Measurements from ENCODE around the gene LRCH4. TPM values are rescaled to one million over a fixed set of nuclear protein-coding genes. Genes with fewer than 3 reads are reported as not detected.

LRCH4 gene
- total and polyA plus RNA-seq, 2 of the 13 experiments (the other 11 are each of a cell fraction or from before 2014, with no cell fraction given), result 7.0 to 9.3 TPM

- TF ChIP-seq HES4 (CRISPR knock-in tag; IDR thresholded peaks at IDR 0.05; ENCODE audit: borderline replicate concordance) (0 out of 2 replicates have a peak, but pooled peaks have one; percentile 5), PPARG (CRISPR knock-in tag; conservative IDR thresholded peaks at IDR 0.05) (peak; percentile 54; the same call in 1 of the 2 replicates), MIXL1 (CRISPR knock-in tag; IDR thresholded peaks at IDR 0.05) (0 out of 2 replicates have a peak, but pooled peaks have one; percentile 5), TMF1 (CRISPR knock-in tag; IDR thresholded peaks at IDR 0.05; ENCODE audit: low read depth) (peak; percentile 77; the same call in 1 of the 2 replicates), ETV5 (CRISPR knock-in tag; IDR thresholded peaks at IDR 0.05; ENCODE audit: borderline replicate concordance) (peak; percentile 79; the same call in 1 of the 2 replicates), ZNF670 (CRISPR knock-in tag; IDR thresholded peaks at IDR 0.05; ENCODE audit: borderline replicate concordance) (peak; percentile 89), NR2C2 (CRISPR knock-in tag; IDR thresholded peaks at IDR 0.05; ENCODE audit: borderline replicate concordance) (peak; percentile 87; the same call in 1 of the 2 replicates), GFI1 (CRISPR knock-in tag; IDR thresholded peaks at IDR 0.05; ENCODE audit: borderline replicate concordance) (peak; percentile 16), MLXIP (CRISPR knock-in tag; IDR thresholded peaks at IDR 0.05; ENCODE audit: borderline replicate concordance) (no peak), WIZ (CRISPR knock-in tag; IDR thresholded peaks at IDR 0.05) (0 out of 2 replicates have a peak, but pooled peaks have one; percentile 19), GLI4 (CRISPR knock-in tag; IDR thresholded peaks at IDR 0.05; ENCODE audit: borderline replicate concordance) (no peak), HOMEZ (CRISPR knock-in tag; IDR thresholded peaks at IDR 0.05; ENCODE audit: low read depth) (0 out of 2 replicates have a peak, but pooled peaks have one; percentile 6), ARNT2 (CRISPR knock-in tag; IDR thresholded peaks at IDR 0.05; ENCODE audit: low read depth) (peak; percentile 12; the same call in 1 of the 2 replicates), ZNF10 (CRISPR knock-in tag; IDR thresholded peaks at IDR 0.05; ENCODE audit: borderline replicate concordance, low read depth) (no peak), ZFP41 (CRISPR knock-in tag; IDR thresholded peaks at IDR 0.05; ENCODE audit: borderline replicate concordance) (0 out of 2 replicates have a peak, but pooled peaks have one; percentile 13), MED1 (CRISPR knock-in tag; IDR thresholded peaks at IDR 0.05) (0 out of 2 replicates have a peak, but pooled peaks have one; percentile 14), ZNF747 (CRISPR knock-in tag; IDR thresholded peaks at IDR 0.05; ENCODE audit: borderline replicate concordance) (peak; percentile 63; the same call in 1 of the 2 replicates), HMGA1 (CRISPR knock-in tag; conservative IDR thresholded peaks at IDR 0.05) (no peak), ZNF350 (CRISPR knock-in tag; IDR thresholded peaks at IDR 0.05; ENCODE audit: borderline replicate concordance, low read depth) (0 out of 2 replicates have a peak, but pooled peaks have one; percentile 13), SIN3A (IDR thresholded peaks at IDR 0.05; ENCODE audit: borderline replicate concordance, low read depth, low read length) (peak; percentile 16; the same call in 1 of the 2 replicates), YEATS4 (CRISPR knock-in tag; IDR thresholded peaks at IDR 0.05; ENCODE audit: borderline replicate concordance) (0 out of 2 replicates have a peak, but pooled peaks have one; percentile 42), FOXO4 (CRISPR knock-in tag; conservative IDR thresholded peaks at IDR 0.05) (no peak), ZBTB14 (CRISPR knock-in tag; IDR thresholded peaks at IDR 0.05) (0 out of 2 replicates have a peak, but pooled peaks have one; percentile 16)
These were observed 18.2 kb downstream of the LRCH4 start (continued) for GRCh38 chr7:100567751-100568175.

Data from HepG2 (cell line).